A204.1 (cell line): ENCODE data around the gene HSDL1.

Source experiments
- FAIRE-seq: peaks from 2 replicates; lab custom pipeline; 2012; peaks lifted over from hg19 to GRCh38; lab: Jason Lieb, UNC

The HSDL1 gene

GRCh38 chr16:84081446-84081989 is 63.5 kb downstream of the HSDL1 start:
- FAIRE-seq: no peak

DNA sequence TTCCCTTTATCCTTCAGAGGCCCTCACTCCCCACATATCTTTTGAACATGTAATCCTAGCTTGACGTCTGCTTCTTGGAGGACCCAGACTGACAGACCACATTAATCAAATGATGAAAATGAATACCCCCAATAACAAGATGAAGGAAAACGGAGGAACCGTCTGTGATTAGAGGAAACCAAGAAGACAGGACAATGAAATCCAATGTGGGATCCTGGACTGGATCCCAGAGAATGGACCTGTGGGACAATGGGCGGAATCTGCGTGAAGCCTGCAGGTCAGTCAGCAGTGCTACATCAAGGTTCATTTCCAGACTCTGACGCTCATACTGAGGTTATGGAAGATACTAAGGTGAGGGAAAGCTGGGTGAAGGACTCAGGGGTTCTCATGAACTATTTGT is 64.2 kb downstream of the HSDL1 start:
- no peak for FAIRE-seq

DNA sequence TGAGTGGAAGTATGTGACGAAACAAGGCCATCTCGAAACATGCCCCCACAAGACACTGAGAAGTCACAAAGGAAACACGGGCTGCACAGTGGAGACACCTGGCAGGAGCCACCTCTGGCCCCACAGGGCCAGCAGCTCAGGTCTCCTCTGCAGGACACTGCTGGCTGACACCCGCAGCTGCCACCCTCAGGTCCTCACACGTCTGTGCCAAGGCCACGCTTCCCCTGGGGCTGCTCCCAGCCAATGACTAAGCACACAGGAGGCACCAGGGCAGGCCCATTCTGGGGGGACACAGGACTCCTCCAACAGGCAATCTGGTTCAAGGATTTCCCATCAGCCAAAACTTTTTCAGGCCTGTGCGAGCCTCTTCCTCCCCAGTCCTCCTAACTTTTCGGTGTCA is 64.6 kb downstream of the HSDL1 start:
- FAIRE-seq: no peak

GRCh38 chr16:84079664-84080063 is 65.3 kb downstream of the HSDL1 start:
- no peak for FAIRE-seq

DNA sequence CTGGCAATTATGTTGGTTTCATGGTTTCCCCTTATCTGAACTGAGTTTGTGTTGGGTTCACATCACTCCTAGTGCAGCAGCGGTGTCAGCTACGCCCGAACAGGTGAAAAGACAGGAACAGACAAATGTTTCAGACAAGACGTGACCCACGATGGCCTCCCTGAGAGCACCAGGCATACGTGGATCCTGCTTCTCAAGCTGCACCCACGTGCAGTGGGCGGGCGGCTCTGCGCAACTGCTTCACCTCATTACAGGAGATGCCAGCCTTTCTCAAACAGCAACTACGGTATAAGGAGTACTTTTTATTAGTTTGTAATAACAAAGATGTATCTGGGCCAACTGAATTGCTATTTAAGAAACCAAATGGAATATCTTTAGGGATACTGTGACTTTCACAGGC is 69.6 kb downstream of the HSDL1 start:
- FAIRE-seq: no peak

GRCh38 chr16:84074721-84075120 is 70.3 kb downstream of the HSDL1 start:
- FAIRE-seq: no peak
